Astrocyte of the cerebellum (primary cell): Measurements from ENCODE around the gene GRID1.

Source experiments
- DNase-seq: peaks from one replicate; pipeline ENCODE4 v3.0.0-alpha.2; 2011; ENCODE audit warnings: low read depth
- H3K4me3 ChIP-seq: 2 replicates; pipeline ENCODE4 v1.5.1; 2011; ENCODE audit warnings: mild to moderate bottlenecking, low read depth, low read length, moderate library complexity
- in situ Hi-C: cut with HindIII; loops from 2 replicates; pipeline ENCODE4 v1.10.0; 2017; ENCODE audit warnings: low sequenced_read_pairs
- TF ChIP-seq, protein P1 (sequence below): IDR thresholded peaks from 2 replicates; pipeline ENCODE4 v1.5.1; 2012; ENCODE audit warnings: low read length, low read depth, moderate library complexity, mild to moderate bottlenecking; ENCODE audit errors: missing control alignments

Gene GRID1

DNA sequence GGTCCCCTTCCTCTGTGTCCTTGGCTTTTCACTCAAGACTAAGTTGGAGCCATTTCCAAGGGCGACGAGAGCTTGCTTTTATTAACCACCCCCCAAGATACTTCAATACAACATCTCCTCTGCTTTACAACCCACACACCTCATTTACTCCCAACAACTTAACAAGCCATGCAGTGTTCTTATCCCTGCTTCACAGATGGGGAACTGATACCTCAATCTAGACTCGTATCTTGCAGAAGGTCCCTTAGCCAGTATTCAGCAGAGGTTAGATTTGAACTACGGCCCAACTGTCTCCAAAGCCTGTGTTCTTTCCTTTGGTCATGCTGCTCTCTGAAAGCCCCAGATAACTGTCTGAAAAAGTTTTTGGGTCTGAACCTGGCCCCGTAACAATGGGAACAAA lies 444.8 kb downstream of the GRID1 start:
- TF ChIP-seq, protein P1, sequence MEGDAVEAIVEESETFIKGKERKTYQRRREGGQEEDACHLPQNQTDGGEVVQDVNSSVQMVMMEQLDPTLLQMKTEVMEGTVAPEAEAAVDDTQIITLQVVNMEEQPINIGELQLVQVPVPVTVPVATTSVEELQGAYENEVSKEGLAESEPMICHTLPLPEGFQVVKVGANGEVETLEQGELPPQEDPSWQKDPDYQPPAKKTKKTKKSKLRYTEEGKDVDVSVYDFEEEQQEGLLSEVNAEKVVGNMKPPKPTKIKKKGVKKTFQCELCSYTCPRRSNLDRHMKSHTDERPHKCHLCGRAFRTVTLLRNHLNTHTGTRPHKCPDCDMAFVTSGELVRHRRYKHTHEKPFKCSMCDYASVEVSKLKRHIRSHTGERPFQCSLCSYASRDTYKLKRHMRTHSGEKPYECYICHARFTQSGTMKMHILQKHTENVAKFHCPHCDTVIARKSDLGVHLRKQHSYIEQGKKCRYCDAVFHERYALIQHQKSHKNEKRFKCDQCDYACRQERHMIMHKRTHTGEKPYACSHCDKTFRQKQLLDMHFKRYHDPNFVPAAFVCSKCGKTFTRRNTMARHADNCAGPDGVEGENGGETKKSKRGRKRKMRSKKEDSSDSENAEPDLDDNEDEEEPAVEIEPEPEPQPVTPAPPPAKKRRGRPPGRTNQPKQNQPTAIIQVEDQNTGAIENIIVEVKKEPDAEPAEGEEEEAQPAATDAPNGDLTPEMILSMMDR, result no peak
- DNase-seq, result no peak
- in situ Hi-C loops, result no loop called here
- no peak overlapping the region for H3K4me3 ChIP-seq

DNA sequence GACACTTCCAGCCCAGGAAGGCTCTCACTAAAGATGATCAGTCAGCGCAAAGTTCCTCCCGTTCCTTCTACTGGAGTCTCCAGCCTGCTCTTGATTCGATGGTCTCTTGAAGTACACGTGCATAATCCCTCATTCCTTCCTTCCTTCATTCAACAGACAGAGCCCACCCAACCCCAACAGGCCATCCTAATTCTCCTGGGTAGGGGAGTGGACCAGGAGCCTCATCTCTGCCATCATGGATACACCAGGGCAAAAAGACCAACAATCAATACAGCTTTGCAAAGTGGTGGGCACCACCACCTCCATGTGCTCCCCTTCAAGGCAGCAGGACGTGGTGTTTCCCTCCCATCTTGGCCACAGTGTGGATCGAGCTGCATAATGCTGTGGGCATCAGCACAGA lies 446.3 kb downstream of the GRID1 start:
- DNase-seq, result no peak
- TF ChIP-seq, protein P1, result no peak
- in situ Hi-C loops, result no loop called here
- H3K4me3 ChIP-seq, result no peak overlapping the region

DNA sequence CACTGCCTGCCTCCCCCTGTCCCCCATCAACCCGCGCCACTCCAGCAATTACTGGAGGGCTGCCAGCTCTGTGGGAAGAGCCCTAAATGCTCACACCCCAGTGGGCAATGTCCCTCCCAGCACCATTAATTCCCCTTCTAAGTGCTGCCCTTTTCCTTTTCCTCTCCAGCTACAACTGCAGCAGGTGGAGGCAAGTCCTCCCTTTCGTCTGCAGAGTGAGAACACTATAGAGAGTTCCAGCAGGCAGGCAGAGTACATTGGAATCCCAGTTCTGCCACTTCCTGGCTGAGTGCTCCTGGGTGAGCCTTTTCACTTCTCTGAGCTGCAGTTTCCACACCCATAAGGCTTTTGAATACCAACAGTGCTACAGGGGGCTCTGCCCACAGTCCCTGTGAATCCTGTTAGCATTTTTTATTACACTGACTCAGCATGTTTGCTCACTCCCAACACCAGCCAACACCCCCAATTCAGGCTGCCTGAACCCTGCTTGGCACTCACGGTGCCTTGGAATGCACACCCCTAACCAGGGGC lies 447.0 kb downstream of the GRID1 start:
- TF ChIP-seq, protein P1, result no peak
- no peak for DNase-seq
- in situ Hi-C loops, result no loop called here
- no peak overlapping the region for H3K4me3 ChIP-seq

DNA sequence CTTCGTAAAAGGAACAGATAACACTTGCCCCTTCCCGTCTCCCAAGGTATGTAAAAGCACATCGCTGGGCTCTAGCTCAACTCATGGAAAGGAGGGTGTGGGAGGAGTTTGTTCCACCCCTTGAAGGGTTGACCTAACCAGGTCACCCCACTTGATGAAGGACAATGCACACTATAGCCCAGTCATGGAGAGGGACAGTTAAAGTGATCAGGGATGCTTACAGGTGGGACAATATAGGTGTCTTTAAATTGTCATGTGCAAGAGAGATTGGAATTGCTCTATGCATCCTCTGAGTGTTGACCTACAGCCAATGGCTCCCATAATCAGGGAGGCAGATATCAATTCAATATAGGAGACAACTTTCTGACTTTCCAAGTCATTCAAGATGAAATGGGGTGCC lies 448.2 kb downstream of the GRID1 start:
- in situ Hi-C loops, result no loop called here
- no peak overlapping the region for H3K4me3 ChIP-seq
- TF ChIP-seq, protein P1, result no peak
- DNase-seq, result no peak

DNA sequence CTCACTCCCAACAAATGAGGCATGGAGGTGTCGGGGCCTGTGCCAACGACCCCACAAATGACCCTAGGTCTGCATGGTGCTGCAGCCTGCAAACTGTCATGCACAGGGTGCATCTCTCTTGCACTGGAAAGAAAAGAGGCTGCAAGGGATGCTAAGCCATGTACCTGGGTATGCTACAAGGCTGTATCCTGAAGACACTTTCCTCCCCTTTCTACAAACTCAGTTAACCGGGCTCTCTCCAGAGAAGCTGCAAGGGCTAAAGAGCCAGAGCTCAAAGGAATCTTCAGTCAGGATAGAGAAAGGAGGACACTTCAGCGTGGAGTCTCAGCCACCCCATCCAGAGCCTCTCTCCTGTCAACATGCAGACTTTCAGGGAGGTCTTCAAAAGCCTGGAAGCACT lies 449.0 kb downstream of the GRID1 start:
- in situ Hi-C loops, result no loop called here
- H3K4me3 ChIP-seq, result no peak overlapping the region
- no peak for DNase-seq
- TF ChIP-seq, protein P1, result no peak

DNA sequence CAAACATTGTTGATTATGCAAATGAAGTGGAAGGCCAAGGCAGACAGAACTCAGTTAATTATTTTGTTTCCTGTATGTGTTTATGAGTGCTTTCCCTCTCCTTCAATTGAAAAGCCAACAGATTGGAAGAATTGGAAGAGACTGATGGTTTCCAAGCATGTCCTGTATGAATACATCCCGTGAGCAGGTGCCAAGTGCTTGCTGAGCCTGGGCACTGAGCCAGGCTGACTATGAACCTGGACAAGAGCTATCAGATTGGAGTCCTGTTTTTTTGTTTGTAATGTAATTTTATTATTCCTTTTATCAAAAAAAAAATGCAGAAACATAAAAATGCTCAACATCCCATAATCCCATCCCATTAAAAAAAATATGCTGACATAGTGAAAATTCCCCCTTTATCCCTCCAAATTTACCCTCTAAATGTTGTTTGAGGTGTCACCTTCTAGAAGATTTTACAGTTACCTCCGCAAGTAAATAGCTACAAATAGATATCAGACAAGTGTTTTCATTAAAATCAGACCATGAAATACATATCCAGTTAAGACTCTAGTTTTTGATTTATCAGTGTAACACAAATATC lies 449.5 kb downstream of the GRID1 start:
- in situ Hi-C loops, result no loop called here
- TF ChIP-seq, protein P1, result no peak
- no peak overlapping the region for H3K4me3 ChIP-seq
- DNase-seq, result no peak
